CD4-positive, alpha-beta memory T cell (primary cell): ENCODE results near the gene SATB2. TPM values are rescaled to one million over a fixed set of nuclear protein-coding genes. Genes with fewer than 3 reads are reported as not detected.

Experiments
- CTCF ChIA-PET: fragments of 350-600 bp; sonication (Branson Sonifier 250); formaldehyde crosslinking; loops from one replicate; lab custom pipeline; 2021; ENCODE audit warnings: inconsistent platforms; ENCODE audit not compliant: partially characterized antibody; lab: Charles Lee
- POLR2A ChIA-PET: fragments of 350-600 bp; sonication (Branson Sonifier 250); formaldehyde crosslinking; loops from one replicate; lab custom pipeline; 2021; ENCODE audit not compliant: partially characterized antibody; lab: Charles Lee
- DNase-seq, 5 donors: peaks; one replicate each; pipeline versions ENCODE4 v3.0.0 to v3.0.0-alpha.2; 2020 to 2022; ENCODE audit warnings: mixed read lengths in 1 of 5
- H3K27ac ChIP-seq: one replicate; pipeline ENCODE4 v1.7.0; 2013; ENCODE audit warnings: low read depth, low read length
- H3K27me3 ChIP-seq: 2 replicates; pipeline ENCODE4 v1.7.0; 2013; ENCODE audit warnings: mild to moderate bottlenecking, low read length, moderate library complexity; ENCODE audit not compliant: insufficient read depth
- H3K36me3 ChIP-seq: 2 replicates; pipeline ENCODE4 v1.7.0; 2013; ENCODE audit warnings: mild to moderate bottlenecking, low read length, moderate library complexity; ENCODE audit not compliant: insufficient read depth
- H3K4me1 ChIP-seq: 2 replicates; pipeline ENCODE4 v1.7.0; 2013; ENCODE audit warnings: mild to moderate bottlenecking, low read length, moderate library complexity; ENCODE audit not compliant: insufficient read depth
- H3K4me3 ChIP-seq, 2 donors: one replicate each; pipeline ENCODE4 v1.7.0; 2013; ENCODE audit warnings: low read length in 2 of 2, mild to moderate bottlenecking in 1 of 2
- H3K9me3 ChIP-seq, 2 donors: one replicate each; pipeline ENCODE4 v1.7.0; 2013; ENCODE audit warnings: low read length in 2 of 2, control low read depth in 1 of 2; ENCODE audit not compliant: control insufficient read depth in 1 of 2
- H3K27ac Mint-ChIP-seq, 7 donors: one replicate each; pipeline ENCODE4 v1.8.0; 2020 to 2021; ENCODE audit warnings: mixed read lengths in 7 of 7, mild to moderate bottlenecking in 6 of 7, inconsistent platforms in 3 of 7, moderate library complexity in 3 of 7
- H3K27me3 Mint-ChIP-seq, 2 donors: one replicate each; pipeline ENCODE4 v1.8.0; 2020 to 2021; ENCODE audit warnings: mixed read lengths in 2 of 2
- H3K36me3 Mint-ChIP-seq, 2 donors: one replicate each; pipeline ENCODE4 v1.8.0; 2020 to 2021; ENCODE audit warnings: mixed read lengths in 2 of 2, inconsistent platforms in 1 of 2, mild to moderate bottlenecking in 1 of 2
- H3K4me1 Mint-ChIP-seq, 4 donors: one replicate each; pipeline ENCODE4 v1.8.0; 2020 to 2021; ENCODE audit warnings: mixed read lengths in 4 of 4, mild to moderate bottlenecking in 1 of 4
- H3K4me3 Mint-ChIP-seq, 8 donors: one replicate each; pipeline ENCODE4 v1.8.0; 2020 to 2021; ENCODE audit warnings: mixed read lengths in 8 of 8, mild to moderate bottlenecking in 7 of 8, moderate library complexity in 6 of 8, inconsistent platforms in 3 of 8
- H3K9me3 Mint-ChIP-seq, 8 donors: one replicate each; pipeline ENCODE4 v1.8.0; 2020 to 2021; ENCODE audit warnings: mixed read lengths in 8 of 8, mild to moderate bottlenecking in 5 of 8, inconsistent platforms in 3 of 8, moderate library complexity in 1 of 8
- intact Hi-C: fragments of 100-400 bp; cut with micrococcal nuclease; formaldehyde crosslinking; loops from one replicate; pipeline ENCODE4 v1.15.1; 2023
- polyA plus RNA-seq, 2 donors: library from polyadenylated mRNA; unstranded; fragments of 300-500 nt; fragmentation: Illumina TruSeq; gene quantifications; one replicate each; pipeline ENCODE4 v1.2.3, GENCODE V29; 2021
- total RNA-seq, 2 experiments: library from RNA; stranded (reverse); gene quantifications; one replicate each; pipeline ENCODE4 v1.2.3, GENCODE V29; 2021

SATB2 gene
- total and polyA plus RNA-seq, 4 experiments from 2014 or later, result 0.06 TPM; not detected in 3

DNA sequence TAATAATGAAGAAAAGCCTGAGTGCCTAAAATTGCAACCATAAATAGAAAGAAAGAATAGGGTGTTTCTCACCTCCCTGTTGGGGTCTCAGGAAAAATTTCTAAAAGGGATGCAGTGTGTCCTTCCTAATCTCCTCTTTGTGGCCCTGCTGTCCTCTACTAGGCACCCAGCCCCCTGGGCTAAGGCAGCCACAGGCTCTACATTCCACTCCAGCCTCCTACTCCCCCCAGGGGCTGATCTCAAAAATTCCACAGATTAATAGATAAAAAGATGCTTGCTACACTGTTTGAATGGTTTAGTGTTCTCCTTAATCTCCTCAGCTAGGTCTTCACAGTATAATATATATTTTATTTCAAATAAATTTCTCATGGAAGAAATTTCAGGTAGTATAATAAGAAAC is 17.6 kb downstream of the SATB2 start:
- Mint-ChIP-seq H3K4me3 (no peak overlapping the region), H3K36me3 (no peaks in the 10 kb centered on the region), H3K27me3 (peaks cover 10 to 11% of the 10 kb centered on the region in 2 donors), H3K9me3 (no peaks in the 10 kb centered on the region), H3K27ac (no peak overlapping the region), H3K4me1 (no peaks in the 10 kb centered on the region)
- H3K4me1 ChIP-seq, result no peaks in the 10 kb centered on the region
- no peaks in the 10 kb centered on the region for H3K27me3 ChIP-seq
- H3K4me3 ChIP-seq, result no peak overlapping the region
- no peak for DNase-seq
- no peaks in the 10 kb centered on the region for H3K36me3 ChIP-seq
- H3K27ac ChIP-seq, result no peak overlapping the region
- ChIA-PET CTCF (no interaction called here), POLR2A (no interaction called here)
- H3K9me3 ChIP-seq, result no peaks in the 10 kb centered on the region
- intact Hi-C loops, result no loop called here

DNA sequence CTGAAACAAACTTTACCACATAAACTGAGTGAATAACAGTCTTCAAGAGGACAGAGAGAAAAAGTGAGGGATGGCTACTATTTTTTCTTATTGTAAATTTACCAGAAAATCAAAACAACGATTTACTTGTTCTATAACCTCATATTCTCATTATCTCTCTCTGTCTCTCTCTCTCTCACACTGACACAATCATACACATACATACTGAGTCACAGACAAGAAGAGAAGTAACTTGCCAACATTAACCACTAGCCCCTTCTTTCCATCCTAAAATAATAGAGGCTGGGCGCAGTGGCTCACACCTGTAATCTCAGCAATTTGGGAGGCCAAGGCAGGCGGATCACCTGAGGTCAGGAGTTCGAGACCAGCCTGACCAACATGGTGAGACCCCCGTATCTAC is 18.2 kb downstream of the SATB2 start:
- no peaks in the 10 kb centered on the region for H3K4me1 ChIP-seq
- no peak for DNase-seq
- H3K9me3 Mint-ChIP-seq, result no peaks in the 10 kb centered on the region
- no peaks in the 10 kb centered on the region for H3K36me3 ChIP-seq
- CTCF ChIA-PET, result no interaction called here
- intact Hi-C loops, result no loop called here
- H3K27ac ChIP-seq, result no peak overlapping the region
- no peak overlapping the region for H3K4me3 ChIP-seq
- H3K4me3 Mint-ChIP-seq, result no peak overlapping the region
- POLR2A ChIA-PET, result no interaction called here
- no peaks in the 10 kb centered on the region for H3K4me1 Mint-ChIP-seq
- H3K9me3 ChIP-seq, result no peaks in the 10 kb centered on the region
- H3K27me3 ChIP-seq, result no peaks in the 10 kb centered on the region
- H3K27me3 Mint-ChIP-seq, result peaks cover 6 to 8% of the 10 kb centered on the region in 2 donors
- no peaks in the 10 kb centered on the region for H3K36me3 Mint-ChIP-seq
- H3K27ac Mint-ChIP-seq, result no peak overlapping the region

DNA sequence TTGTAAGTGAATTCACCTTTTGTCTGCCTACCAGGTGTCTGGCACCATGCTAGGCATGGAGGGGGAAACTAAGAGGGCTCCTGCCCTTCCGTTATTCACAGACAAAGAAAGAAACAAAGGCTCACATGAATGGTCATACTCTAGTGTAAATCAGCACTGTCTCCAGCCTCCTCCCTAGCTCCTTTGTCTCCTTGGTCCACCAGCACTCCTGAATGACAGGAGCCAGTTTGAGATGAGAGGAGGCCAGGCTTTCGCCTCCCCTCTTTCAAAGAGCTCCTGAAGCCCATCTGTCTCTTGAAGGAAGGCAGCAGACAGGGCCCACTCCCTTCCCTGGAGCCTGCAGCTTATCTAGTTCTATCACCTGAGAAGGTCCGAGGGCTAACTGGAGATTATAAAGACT is 18.7 kb downstream of the SATB2 start:
- Histone ChIP-seq H3K27me3 (no peaks in the 10 kb centered on the region), H3K27ac (no peak overlapping the region), H3K9me3 (no peaks in the 10 kb centered on the region), H3K4me1 (no peaks in the 10 kb centered on the region), H3K4me3 (no peak overlapping the region), H3K36me3 (no peaks in the 10 kb centered on the region)
- intact Hi-C loops, result no loop called here
- POLR2A ChIA-PET, result no interaction called here
- DNase-seq, result no peak
- H3K4me1 Mint-ChIP-seq, result no peaks in the 10 kb centered on the region
- no peaks in the 10 kb centered on the region for H3K36me3 Mint-ChIP-seq
- H3K4me3 Mint-ChIP-seq, result no peak overlapping the region
- peaks cover 4 to 6% of the 10 kb centered on the region in 2 donors for H3K27me3 Mint-ChIP-seq
- CTCF ChIA-PET, result no interaction called here
- no peak overlapping the region for H3K27ac Mint-ChIP-seq
- H3K9me3 Mint-ChIP-seq, result no peaks in the 10 kb centered on the region

DNA sequence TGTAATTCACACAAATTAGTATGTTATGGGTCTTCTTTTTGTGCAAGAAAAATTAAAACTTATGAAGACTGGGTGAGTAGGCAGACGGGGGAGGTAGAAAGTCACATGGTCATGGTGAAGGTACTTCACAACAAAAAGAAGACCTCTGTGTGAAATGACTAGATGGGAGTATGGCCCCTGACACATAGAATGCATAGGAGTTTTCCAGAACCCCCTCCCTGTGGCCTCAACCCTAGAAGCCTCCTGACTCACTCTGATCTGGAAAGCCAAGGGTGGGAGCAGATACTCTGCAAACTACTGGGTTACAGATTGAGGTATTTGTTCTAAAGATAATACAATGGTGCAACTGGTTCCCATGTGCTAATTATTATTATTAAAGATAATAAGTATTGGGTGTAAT is 23.2 kb downstream of the SATB2 start:
- POLR2A ChIA-PET, result no interaction called here
- no peaks in the 10 kb centered on the region for H3K27me3 ChIP-seq
- intact Hi-C loops, result no loop called here
- no peaks in the 10 kb centered on the region for H3K36me3 Mint-ChIP-seq
- no peak overlapping the region for H3K27ac Mint-ChIP-seq
- H3K4me1 ChIP-seq, result no peaks in the 10 kb centered on the region
- no peaks in the 10 kb centered on the region for H3K4me1 Mint-ChIP-seq
- H3K9me3 ChIP-seq, result no peaks in the 10 kb centered on the region
- DNase-seq, result no peak
- H3K4me3 ChIP-seq, result no peak overlapping the region
- no peak overlapping the region for H3K27ac ChIP-seq
- no peaks in the 10 kb centered on the region for H3K36me3 ChIP-seq
- H3K4me3 Mint-ChIP-seq, result no peak overlapping the region
- peaks cover 5 to 12% of the 10 kb centered on the region in 2 donors for H3K27me3 Mint-ChIP-seq
- no peaks in the 10 kb centered on the region for H3K9me3 Mint-ChIP-seq
- CTCF ChIA-PET, result no interaction called here

DNA sequence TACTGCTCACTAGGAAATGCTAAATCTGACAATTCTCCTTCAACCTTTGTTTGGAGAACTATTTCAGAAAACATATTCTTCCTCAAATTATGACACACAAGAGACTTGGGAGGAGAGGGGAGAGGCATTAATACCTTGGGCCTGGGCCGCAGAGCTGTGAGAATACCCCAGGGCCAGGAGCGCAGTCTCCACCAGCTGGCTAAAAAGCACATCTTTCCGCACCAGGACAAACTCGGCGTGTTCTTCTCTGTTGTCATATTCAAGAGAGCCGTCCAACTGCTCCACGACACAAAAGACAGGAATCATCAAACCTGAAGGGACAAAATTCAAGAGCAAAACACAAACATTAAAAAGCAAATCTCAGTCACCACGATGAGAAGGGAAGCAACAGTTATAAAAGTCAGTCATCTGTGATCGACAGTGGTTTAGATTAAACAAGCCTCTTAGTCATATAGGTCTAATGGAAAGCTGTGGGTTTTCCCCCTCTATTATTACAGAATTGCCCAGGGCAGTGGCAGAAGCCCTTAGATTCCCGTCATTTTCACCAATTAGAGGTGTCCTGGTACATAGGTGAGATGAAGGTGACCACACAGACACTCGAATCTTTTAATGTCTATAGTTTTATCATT is 24.4 kb downstream of the SATB2 start:
- H3K27me3 ChIP-seq, result no peaks in the 10 kb centered on the region
- no peaks in the 10 kb centered on the region for H3K36me3 ChIP-seq
- no peaks in the 10 kb centered on the region for H3K36me3 Mint-ChIP-seq
- H3K9me3 Mint-ChIP-seq, result no peaks in the 10 kb centered on the region
- no peaks in the 10 kb centered on the region for H3K4me1 ChIP-seq
- ChIA-PET CTCF (interaction anchor here (1.5 kb wide), 1 partner anchor 18 kb away, joined by 3 read pairs; no protein-coding TSS in a partner anchor), POLR2A (no interaction called here)
- no peak for DNase-seq
- no peak overlapping the region for H3K4me3 ChIP-seq
- H3K27ac Mint-ChIP-seq, result no peak overlapping the region
- H3K27ac ChIP-seq, result no peak overlapping the region
- no peaks in the 10 kb centered on the region for H3K9me3 ChIP-seq
- intact Hi-C loops, result no loop called here
- H3K4me1 Mint-ChIP-seq, result no peaks in the 10 kb centered on the region
- H3K4me3 Mint-ChIP-seq, result no peak overlapping the region
- H3K27me3 Mint-ChIP-seq, result peaks cover 5 to 12% of the 10 kb centered on the region in 2 donors

DNA sequence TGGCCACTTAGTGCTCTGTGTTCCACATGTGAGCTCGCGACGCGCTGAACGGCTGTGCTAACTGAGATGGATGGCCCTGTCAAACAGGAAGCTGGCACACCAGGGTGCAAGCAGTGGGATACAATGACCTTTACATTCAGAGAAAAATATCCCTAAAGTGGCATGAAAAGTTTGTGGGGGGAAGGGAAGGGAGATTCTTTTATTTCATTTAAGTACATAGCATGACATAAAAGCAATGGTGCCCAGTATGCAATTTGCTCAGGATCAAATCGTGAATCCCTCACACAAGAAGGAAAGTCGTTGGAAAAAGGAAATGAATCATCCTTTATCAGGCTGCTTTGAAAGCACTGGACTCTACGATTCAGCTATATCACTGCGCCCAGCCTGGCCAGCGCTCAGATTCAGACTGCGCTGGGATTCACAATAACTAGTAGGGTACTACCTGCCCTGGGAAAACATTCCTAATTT is 26.0 kb downstream of the SATB2 start:
- POLR2A ChIA-PET, result no interaction called here
- intact Hi-C loops, result no loop called here
- Histone ChIP-seq H3K27me3 (no peaks in the 10 kb centered on the region), H3K9me3 (no peaks in the 10 kb centered on the region), H3K4me1 (no peaks in the 10 kb centered on the region), H3K36me3 (no peaks in the 10 kb centered on the region), H3K4me3 (no peak overlapping the region), H3K27ac (no peak overlapping the region)
- Mint-ChIP-seq H3K36me3 (no peaks in the 10 kb centered on the region), H3K9me3 (no peaks in the 10 kb centered on the region), H3K27ac (no peak overlapping the region), H3K4me3 (no peak overlapping the region), H3K4me1 (no peaks in the 10 kb centered on the region), H3K27me3 (peaks cover 4 to 13% of the 10 kb centered on the region in 2 donors)
- CTCF ChIA-PET, result interaction anchor here (1.5 kb wide), 1 partner anchor 16 kb away, joined by 3 read pairs; no protein-coding TSS in a partner anchor
- DNase-seq, result no peak

DNA sequence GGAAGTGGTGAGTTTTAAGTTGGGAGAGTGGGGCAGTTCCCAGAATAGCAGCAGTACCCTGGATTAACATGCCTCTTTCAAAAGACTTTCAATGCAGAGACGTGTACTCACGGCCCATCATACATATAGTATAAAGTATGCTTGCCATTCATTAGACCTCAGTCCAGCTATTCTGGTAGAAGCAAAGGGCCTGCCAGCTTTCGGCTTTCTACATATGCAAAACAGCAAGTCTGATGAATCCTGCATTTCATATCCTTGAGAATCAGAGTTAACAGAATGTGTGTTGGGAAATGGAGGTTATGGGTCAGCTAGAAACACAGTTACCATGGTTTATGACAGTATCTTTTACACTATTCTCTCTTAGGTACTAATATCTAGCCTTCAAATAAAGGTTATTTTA is 27.5 kb downstream of the SATB2 start:
- intact Hi-C loops, result no loop called here
- Histone ChIP-seq H3K27ac (no peak overlapping the region), H3K4me3 (no peak overlapping the region), H3K9me3 (no peaks in the 10 kb centered on the region), H3K36me3 (no peaks in the 10 kb centered on the region), H3K4me1 (no peaks in the 10 kb centered on the region), H3K27me3 (no peaks in the 10 kb centered on the region)
- no peaks in the 10 kb centered on the region for H3K9me3 Mint-ChIP-seq
- no peak overlapping the region for H3K4me3 Mint-ChIP-seq
- CTCF ChIA-PET, result no interaction called here
- H3K36me3 Mint-ChIP-seq, result no peaks in the 10 kb centered on the region
- H3K4me1 Mint-ChIP-seq, result no peaks in the 10 kb centered on the region
- no peak for DNase-seq
- no peak overlapping the region for H3K27ac Mint-ChIP-seq
- peaks cover 4 to 15% of the 10 kb centered on the region in 2 donors for H3K27me3 Mint-ChIP-seq
- POLR2A ChIA-PET, result no interaction called here
